Activated CD4-positive, alpha-beta T cell treated with anti-CD3 and anti-CD28 coated beads, Interleukin-2, amount 10 ng/mL, durations not matched to agents 24 days and 14 days (primary cell): Measurements from ENCODE around the gene TPRKB. TPM values are rescaled to one million over a fixed set of nuclear protein-coding genes. Genes with fewer than 3 reads are reported as not detected.
A peak's percentile ranks its signal among the peaks of the same experiment; 100 is the strongest.
"Not testable (repeated sequence)": the region's sequence is repeated elsewhere in the genome, so short reads cannot be mapped to it uniquely, and the experiment has no call there.

Experiments
- DNase-seq: peaks from one replicate; pipeline ENCODE4 v3.0.0; 2022
- H3K27ac Mint-ChIP-seq: one replicate; pipeline ENCODE4 v1.8.0; 2022; ENCODE audit warnings: mild to moderate bottlenecking, mixed read lengths
- H3K27me3 Mint-ChIP-seq: one replicate; pipeline ENCODE4 v1.8.0; 2022; ENCODE audit warnings: mixed read lengths
- H3K36me3 Mint-ChIP-seq: one replicate; pipeline ENCODE4 v1.8.0; 2022; ENCODE audit warnings: low read depth, mild to moderate bottlenecking, mixed read lengths
- H3K4me1 Mint-ChIP-seq: one replicate; pipeline ENCODE4 v1.8.0; 2021; ENCODE audit warnings: mixed read lengths
- H3K4me3 Mint-ChIP-seq: one replicate; pipeline ENCODE4 v1.8.0; 2022; ENCODE audit warnings: mild to moderate bottlenecking, moderate library complexity, mixed read lengths
- H3K9me3 Mint-ChIP-seq: one replicate; pipeline ENCODE4 v1.8.0; 2021; ENCODE audit warnings: mixed read lengths
- intact Hi-C: fragments of 100-400 bp; cut with micrococcal nuclease; formaldehyde crosslinking; loops from one replicate; pipeline ENCODE4 v1.15.1; 2023
- total RNA-seq: library from RNA; stranded (reverse); gene quantifications from 2 replicates; pipeline ENCODE4 v1.2.3, GENCODE V29; 2022

TPRKB gene
- total RNA-seq, 1 donor from 2014 or later, result 37.6 TPM

- no peak for DNase-seq
- H3K27me3 Mint-ChIP-seq, result no peaks in the 10 kb centered on the region
- H3K4me1 Mint-ChIP-seq, result peaks cover under 1% of the 10 kb centered on the region
- H3K36me3 Mint-ChIP-seq, result peaks cover 59% of the 10 kb centered on the region
- intact Hi-C loops, result no loop called here
- H3K9me3 Mint-ChIP-seq, result no peaks in the 10 kb centered on the region
- H3K27ac Mint-ChIP-seq, result no peak overlapping the region
- H3K4me3 Mint-ChIP-seq, result no peak overlapping the region
Observed at GRCh38 chr2:73762571-73762970, 25.4 kb upstream of the TPRKB start.

DNA sequence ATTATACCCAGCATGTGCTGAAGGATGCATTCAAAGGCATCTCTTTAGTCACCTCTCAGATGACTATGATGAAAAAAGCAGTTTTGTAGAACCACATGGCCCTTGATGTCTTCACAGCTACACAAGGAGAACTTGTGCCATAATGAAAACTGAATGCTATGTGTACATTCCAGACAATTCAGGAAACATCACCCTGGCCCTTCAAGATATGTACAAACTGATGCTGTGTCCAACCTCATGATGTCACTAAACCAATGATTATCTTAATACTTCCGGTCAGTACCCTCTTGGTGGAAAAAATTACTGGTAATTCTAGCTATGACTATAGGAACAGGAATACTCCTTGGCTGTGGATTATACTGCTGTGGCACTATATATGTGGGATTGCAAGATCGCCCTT is 22.8 kb upstream of the TPRKB start:
- Mint-ChIP-seq H3K9me3 (no peaks in the 10 kb centered on the region), H3K4me3 (no peak overlapping the region), H3K27me3 (no peaks in the 10 kb centered on the region), H3K36me3 (peaks cover 49% of the 10 kb centered on the region), H3K27ac (no peak overlapping the region), H3K4me1 (no peaks in the 10 kb centered on the region)
- intact Hi-C loops, result no loop called here
- no peak for DNase-seq

- H3K4me3 Mint-ChIP-seq, result no peak overlapping the region
- H3K9me3 Mint-ChIP-seq, result peaks cover 2% of the 10 kb centered on the region
- no peak for DNase-seq
- intact Hi-C loops, result no loop called here
- H3K36me3 Mint-ChIP-seq, result peaks cover 53% of the 10 kb centered on the region
- peaks cover 2% of the 10 kb centered on the region for H3K4me1 Mint-ChIP-seq
- no peak overlapping the region for H3K27ac Mint-ChIP-seq
- no peaks in the 10 kb centered on the region for H3K27me3 Mint-ChIP-seq
Observed at GRCh38 chr2:73759285-73759764, 22.2 kb upstream of the TPRKB start.

GRCh38 chr2:73754332-73754731 is 17.2 kb upstream of the TPRKB start:
- H3K9me3 Mint-ChIP-seq, DNase-seq, H3K4me1 Mint-ChIP-seq, intact Hi-C loops, H3K27me3 Mint-ChIP-seq, H3K27ac Mint-ChIP-seq, H3K4me3 Mint-ChIP-seq: not testable (repeated sequence)
- H3K36me3 Mint-ChIP-seq, result peaks cover 43% of the 10 kb centered on the region

DNA sequence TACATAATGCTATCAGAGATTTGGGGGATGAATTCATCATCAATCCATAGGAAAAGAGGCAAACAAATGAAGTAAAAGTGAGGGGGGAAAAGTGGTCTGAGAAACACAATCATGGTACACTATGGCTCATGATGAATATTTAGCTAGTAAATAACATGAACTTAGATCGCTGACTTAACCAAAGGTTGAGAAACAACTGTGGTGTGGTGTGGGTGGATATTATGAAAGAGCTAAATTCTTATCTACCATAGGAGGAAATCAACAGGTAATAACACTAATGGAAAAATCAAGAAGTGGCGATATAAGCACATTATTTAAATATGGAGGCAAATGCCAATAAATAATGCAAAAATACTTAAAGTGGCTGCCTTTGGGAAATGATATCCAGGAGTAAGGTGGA is 12.2 kb upstream of the TPRKB start:
- Mint-ChIP-seq H3K4me3 (no peak overlapping the region), H3K4me1 (peaks cover 9% of the 10 kb centered on the region), H3K9me3 (peaks cover 2% of the 10 kb centered on the region), H3K27me3 (no peaks in the 10 kb centered on the region), H3K36me3 (peaks cover 52% of the 10 kb centered on the region), H3K27ac (no peak overlapping the region)
- DNase-seq, result no peak
- intact Hi-C loops, result no loop called here

DNA sequence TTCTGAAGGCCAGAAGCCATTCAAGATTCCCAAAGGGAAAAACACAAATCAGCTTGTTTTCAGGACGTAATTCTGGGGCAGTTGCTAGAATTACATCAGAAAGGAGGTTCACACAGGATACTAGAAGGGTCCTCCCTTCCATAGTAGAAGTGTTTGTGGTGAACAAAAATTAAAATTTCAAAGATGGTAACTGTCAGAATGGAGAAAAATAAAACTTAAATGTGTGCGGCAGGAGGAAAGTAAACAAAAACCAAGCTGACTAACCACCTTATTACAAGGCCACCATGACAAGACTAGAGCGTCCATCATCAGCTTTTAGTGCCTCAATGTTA is 9.7 kb upstream of the TPRKB start:
- peaks cover 46% of the 10 kb centered on the region for H3K36me3 Mint-ChIP-seq
- no peaks in the 10 kb centered on the region for H3K9me3 Mint-ChIP-seq
- intact Hi-C loops, result no loop called here
- H3K4me1 Mint-ChIP-seq, result peaks cover 9% of the 10 kb centered on the region
- no peak for DNase-seq
- H3K27me3 Mint-ChIP-seq, result no peaks in the 10 kb centered on the region
- no peak overlapping the region for H3K4me3 Mint-ChIP-seq
- H3K27ac Mint-ChIP-seq, result no peak overlapping the region

DNA sequence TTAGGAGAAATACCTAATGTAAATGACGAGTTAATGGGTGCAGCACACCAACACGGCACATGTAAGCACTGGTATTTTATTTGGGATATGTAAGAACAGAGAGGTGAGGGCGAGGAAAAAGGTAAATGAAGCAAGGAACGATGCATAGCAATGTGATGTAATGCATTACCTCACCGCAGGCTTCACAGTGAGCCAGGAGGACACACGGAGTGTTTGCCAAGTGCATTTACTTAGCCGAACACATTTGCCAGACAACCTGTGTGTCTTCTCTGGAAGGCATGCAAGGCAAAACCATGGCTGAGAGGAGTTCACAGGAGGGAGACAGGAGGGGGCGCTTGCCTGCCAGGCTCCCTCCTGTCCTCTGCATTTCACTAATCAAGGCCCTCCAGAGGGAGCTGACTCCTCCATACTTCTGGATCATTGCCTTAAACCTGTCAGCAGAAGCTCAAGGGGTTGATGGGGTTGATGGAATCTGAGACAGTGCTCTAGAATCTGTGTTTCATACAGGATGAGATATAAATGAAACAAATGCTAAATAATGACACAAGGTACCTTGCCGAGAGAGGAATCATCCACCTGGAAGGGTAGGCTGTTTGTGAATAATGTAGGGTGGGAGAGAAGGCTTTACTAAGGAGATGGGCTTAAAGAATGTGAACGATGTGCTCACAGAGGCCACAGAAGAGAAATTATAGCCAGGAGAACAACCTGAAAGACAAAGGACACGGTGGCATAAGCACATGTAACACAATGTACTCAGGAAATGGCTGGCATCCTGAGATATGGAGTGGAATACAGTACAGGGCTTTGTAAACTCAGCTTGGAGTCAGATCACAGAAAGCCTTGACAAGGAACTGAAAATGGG is 9.1 kb upstream of the TPRKB start:
- Mint-ChIP-seq H3K27me3 (no peaks in the 10 kb centered on the region), H3K9me3 (no peaks in the 10 kb centered on the region), H3K36me3 (peaks cover 50% of the 10 kb centered on the region), H3K4me3 (no peak overlapping the region), H3K4me1 (peaks cover 9% of the 10 kb centered on the region), H3K27ac (no peak overlapping the region)
- no peak for DNase-seq
- intact Hi-C loops, result no loop called here

GRCh38 chr2:73740767-73741166 is 3.6 kb upstream of the TPRKB start:
- Mint-ChIP-seq H3K27ac (no peak overlapping the region), H3K36me3 (peaks cover 40% of the 10 kb centered on the region), H3K4me1 (peaks cover 10% of the 10 kb centered on the region), H3K27me3 (no peaks in the 10 kb centered on the region), H3K9me3 (peaks cover 5% of the 10 kb centered on the region), H3K4me3 (no peak overlapping the region)
- no peak for DNase-seq
- intact Hi-C loops, result no loop called here

- Mint-ChIP-seq H3K9me3 (peaks cover 5% of the 10 kb centered on the region), H3K36me3 (peaks cover 33% of the 10 kb centered on the region)
- intact Hi-C loops, result loop anchor here (5.0 to 10.0 kb wide), 2 partner anchors 406 to 447 kb away; partner anchors contain the start of genes BOLA3 and EGR4
Observed at GRCh38 chr2:73739101-73739500, 2.0 kb upstream of the TPRKB start.

GRCh38 chr2:73736378-73736777 is 767 bp downstream of the TPRKB start:
- H3K9me3 Mint-ChIP-seq, result peaks cover 5% of the 10 kb centered on the region

More at GRCh38 chr2:73739101-73739500, 2.0 kb upstream of the TPRKB start:
- no peak for DNase-seq
- Mint-ChIP-seq H3K4me3 (no peak overlapping the region), H3K27ac (no peak overlapping the region), H3K4me1 (peaks cover 10% of the 10 kb centered on the region), H3K27me3 (no peaks in the 10 kb centered on the region)

DNA sequence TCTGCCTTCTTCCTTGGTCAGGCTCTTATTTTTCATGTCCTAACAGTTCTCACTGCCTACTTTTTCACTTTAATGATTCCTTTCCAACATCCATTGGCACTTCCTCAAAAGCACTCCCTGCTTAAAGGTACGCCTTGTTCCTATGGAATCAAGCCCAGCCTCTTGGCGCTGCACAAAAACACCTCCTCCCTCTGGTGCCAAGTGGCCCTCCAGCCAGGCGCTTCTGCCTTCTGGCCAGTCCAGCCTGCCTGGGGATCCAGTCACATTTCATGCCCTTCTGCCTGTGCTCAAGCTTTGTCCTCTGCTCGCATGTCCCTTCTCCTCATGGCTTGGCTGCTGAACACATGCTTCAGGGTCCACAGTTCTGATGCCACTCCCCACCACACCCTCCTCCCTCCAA is 6.3 kb downstream of the TPRKB start:
- DNase-seq, result no peak
- Mint-ChIP-seq H3K27ac (peak overlapping the region; percentile 10), H3K9me3 (no peaks in the 10 kb centered on the region), H3K4me1 (no peaks in the 10 kb centered on the region), H3K36me3 (peaks cover 45% of the 10 kb centered on the region), H3K4me3 (no peak overlapping the region), H3K27me3 (no peaks in the 10 kb centered on the region)
- intact Hi-C loops, result loop anchor here (10.0 kb wide), 1 partner anchor 414 kb away; the partner anchor contains the start of gene BOLA3

More at GRCh38 chr2:73736378-73736777, 767 bp downstream of the TPRKB start:
- intact Hi-C loops, result loop anchor here (2.0 to 10.0 kb wide), 3 partner anchors 408 to 666 kb away; partner anchors contain the start of genes BOLA3, EGR4 and SFXN5
- Mint-ChIP-seq H3K4me3 (peak overlapping the region; percentile 100), H3K4me1 (peaks cover 10% of the 10 kb centered on the region), H3K36me3 (peaks cover 33% of the 10 kb centered on the region), H3K27ac (peak overlapping the region; percentile 91), H3K27me3 (no peaks in the 10 kb centered on the region)
- no peak for DNase-seq

GRCh38 chr2:73728711-73729110 is 8.4 kb downstream of the TPRKB start:
- peaks cover 41% of the 10 kb centered on the region for H3K36me3 Mint-ChIP-seq
- H3K4me3 Mint-ChIP-seq, result no peak overlapping the region
- no peak for DNase-seq
- intact Hi-C loops, result no loop called here
- H3K9me3 Mint-ChIP-seq, result no peaks in the 10 kb centered on the region
- H3K27me3 Mint-ChIP-seq, result no peaks in the 10 kb centered on the region
- no peaks in the 10 kb centered on the region for H3K4me1 Mint-ChIP-seq
- H3K27ac Mint-ChIP-seq, result no peak overlapping the region

DNA sequence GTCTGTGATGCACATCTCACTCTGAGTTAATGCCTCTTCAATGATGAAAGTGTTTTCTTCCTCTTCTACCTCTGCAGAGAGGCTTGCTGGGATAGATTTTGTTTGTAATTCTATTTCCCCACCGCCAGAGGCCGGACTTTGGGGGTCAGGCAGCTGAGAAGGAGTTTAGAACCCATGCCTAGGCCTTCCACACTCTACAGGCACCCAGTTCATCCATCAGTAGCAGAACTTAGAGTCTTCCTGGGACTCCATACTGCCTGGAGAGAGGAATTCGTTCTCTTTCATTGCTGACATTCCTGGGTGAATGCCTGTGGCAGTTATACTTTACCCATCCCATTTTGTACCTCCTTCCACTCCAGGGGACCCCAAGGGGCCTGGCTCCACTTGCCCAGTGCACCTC is 9.1 kb downstream of the TPRKB start:
- intact Hi-C loops, result no loop called here
- Mint-ChIP-seq H3K27me3 (no peaks in the 10 kb centered on the region), H3K9me3 (no peaks in the 10 kb centered on the region), H3K4me1 (no peaks in the 10 kb centered on the region), H3K36me3 (peaks cover 37% of the 10 kb centered on the region), H3K27ac (no peak overlapping the region), H3K4me3 (no peak overlapping the region)
- DNase-seq, result no peak

DNA sequence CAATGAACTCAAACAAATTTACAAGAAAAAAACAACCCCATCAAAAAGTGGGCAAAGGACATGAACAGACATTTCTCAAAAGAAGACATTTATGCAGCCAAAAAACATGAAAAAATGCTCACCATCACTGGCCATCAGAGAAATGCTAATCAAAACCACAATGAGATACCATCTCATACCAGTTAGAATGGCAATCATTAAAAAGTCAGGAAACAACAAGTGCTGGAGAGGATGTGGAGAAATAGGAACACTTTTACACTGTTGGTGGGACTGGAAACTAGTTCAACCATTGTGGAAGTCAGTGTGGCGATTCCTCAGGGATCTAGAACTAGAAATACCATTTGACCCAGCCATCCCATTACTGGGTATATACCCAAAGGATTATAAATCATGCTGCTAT is 10.5 kb downstream of the TPRKB start:
- H3K4me1 Mint-ChIP-seq, H3K27me3 Mint-ChIP-seq, H3K9me3 Mint-ChIP-seq, H3K27ac Mint-ChIP-seq, intact Hi-C loops, H3K4me3 Mint-ChIP-seq, DNase-seq: not testable (repeated sequence)
- H3K36me3 Mint-ChIP-seq, result peaks cover 31% of the 10 kb centered on the region
